HCT116 (cell line): Measurements from ENCODE around the gene SMIM14. TPM values are rescaled to one million over a fixed set of nuclear protein-coding genes. Genes with fewer than 3 reads are reported as not detected.

Experiments
- ATAC-seq: fragments of 200-7000 bp; cut with Tn5 transposase; 2 replicates; pipeline ENCODE4 v1.9.1; 2020; ENCODE audit warnings: mild to moderate bottlenecking, moderate library complexity
- BruUV-seq: library from RNA; stranded (reverse); fragments of 400-500 nt; replicated peaks from 2 replicates; lab custom pipeline; 2021; lab: Mats Ljungman, UMichigan
- CTCF ChIA-PET: fragments of 300-600 bp; sonication (Branson Sonifier 250); formaldehyde crosslinking; loops from one replicate; lab custom pipeline; 2021; ENCODE audit warnings: antibody characterized with exemption; lab: Charles Lee
- POLR2A ChIA-PET: fragments of 300-600, 350-600 bp; sonication (Branson Sonifier 250); formaldehyde crosslinking; loops from one replicate; lab custom pipeline; 2021; ENCODE audit warnings: antibody characterized with exemption; lab: Charles Lee
- RAD21 ChIA-PET, 2 experiments: fragments of 300-600 bp; sonication (Branson Sonifier 250); formaldehyde crosslinking; loops; one replicate each; lab custom pipeline; 2023; ENCODE audit warnings: low total read pairs in 2 of 2; ENCODE audit not compliant: uncharacterized antibody in 2 of 2, unreplicated experiment in 2 of 2, low non-redundant PET in 1 of 2; lab: Charles Lee
- DNase-seq: peaks from one replicate; pipeline ENCODE4 v3.0.0-alpha.2; 2010; ENCODE audit warnings: low read depth, low spot score
- H2AFZ ChIP-seq: fragments of 200-600 bp; shearing (Covaris generic), sonication (generic); 2 replicates; pipeline ENCODE4 v1.6.1; 2017; ENCODE audit warnings: low read depth, mixed run types, mixed read lengths, antibody characterized with exemption, low read length; ENCODE audit not compliant: poor library complexity, severe bottlenecking
- H3K27ac ChIP-seq: 2 replicates; pipeline ENCODE4 v1.5.1; 2012; ENCODE audit warnings: low read depth, low read length
- H3K27me3 ChIP-seq: fragments of 200-600 bp; sonication (generic); 2 replicates; pipeline ENCODE4 v1.6.1; 2016; ENCODE audit warnings: mixed run types, low read length, mixed read lengths; ENCODE audit not compliant: insufficient read depth
- H3K36me3 ChIP-seq, 2 experiments: fragments of 200-500 bp in 1 of 2; fragments of 200-600 bp in 1 of 2; sonication (Bioruptor generic) in 1 of 2; sonication (generic) in 1 of 2; 2 replicates each; pipeline versions ENCODE4 v1.5.1 to v1.6.1; 2014 to 2016; ENCODE audit warnings: low read length in 2 of 2, inconsistent platforms in 1 of 2, mixed read lengths in 1 of 2, mixed run types in 1 of 2; ENCODE audit not compliant: insufficient read depth in 2 of 2, control insufficient read depth in 1 of 2
- H3K4me1 ChIP-seq, 2 experiments: fragments of 200-600 bp in 1 of 2; sonication (generic) in 1 of 2; 2 replicates each; pipeline versions ENCODE4 v1.5.1 to v1.6.1; 2012 to 2017; ENCODE audit warnings: low read length in 2 of 2, inconsistent platforms in 1 of 2, mild to moderate bottlenecking in 1 of 2, mixed read lengths in 1 of 2, mixed run types in 1 of 2, moderate library complexity in 1 of 2; ENCODE audit not compliant: insufficient read depth in 2 of 2, control insufficient read depth in 1 of 2
- H3K4me2 ChIP-seq: fragments of 200-600 bp; sonication (generic); 2 replicates; pipeline ENCODE4 v1.6.1; 2017; ENCODE audit warnings: mixed run types, low read length, mixed read lengths
- H3K4me3 ChIP-seq, 2 experiments: fragments of 200-600 bp in 1 of 2; sonication (generic) in 1 of 2; replicated peaks in 1 of 2; 2 replicates each; pipeline ENCODE4 v1.5.1; 2011 to 2016; ENCODE audit warnings: low read length in 2 of 2, control low read depth in 1 of 2, low read depth in 1 of 2, mild to moderate bottlenecking in 1 of 2, mixed read lengths in 1 of 2, mixed run types in 1 of 2
- H3K79me2 ChIP-seq: fragments of 200-600 bp; sonication (generic); 2 replicates; pipeline ENCODE4 v1.6.1; 2017; ENCODE audit warnings: mild to moderate bottlenecking, mixed run types, low read length, moderate library complexity, mixed read lengths; ENCODE audit not compliant: insufficient read depth
- H3K9ac ChIP-seq: fragments of 200-600 bp; sonication (generic); 2 replicates; pipeline ENCODE4 v1.6.1; 2016; ENCODE audit warnings: low read length, mixed read lengths
- H3K9me2 ChIP-seq: fragments of 200-600 bp; sonication (generic), shearing (Covaris generic); 2 replicates; pipeline ENCODE4 v1.6.1; 2017; ENCODE audit warnings: mixed run types, mild to moderate bottlenecking, moderate library complexity; ENCODE audit not compliant: insufficient read depth
- H3K9me3 ChIP-seq, 2 experiments: fragments of 200-500 bp in 1 of 2; fragments of 200-600 bp in 1 of 2; sonication (Bioruptor generic) in 1 of 2; sonication (generic) in 1 of 2; 2 replicates each; pipeline ENCODE4 v1.6.1; 2014 to 2017; ENCODE audit warnings: low read length in 2 of 2, mixed read lengths in 2 of 2, inconsistent platforms in 1 of 2, low read depth in 1 of 2, mild to moderate bottlenecking in 1 of 2, mixed run types in 1 of 2, moderate library complexity in 1 of 2; ENCODE audit not compliant: control insufficient read depth in 1 of 2, insufficient read depth in 1 of 2
- H4K20me1 ChIP-seq: fragments of 200-600 bp; sonication (generic), shearing (Covaris generic); 2 replicates; pipeline ENCODE4 v1.6.1; 2017; ENCODE audit warnings: mixed run types, mild to moderate bottlenecking, moderate library complexity; ENCODE audit not compliant: insufficient read depth
- ELF1 ChIP-seq: IDR thresholded peaks from 2 replicates; pipeline ENCODE4 v1.6.1; 2012; ENCODE audit warnings: low read depth, borderline replicate concordance
- POLR2A ChIP-seq: IDR thresholded peaks from 2 replicates; pipeline ENCODE4 v1.7.0; 2011; ENCODE audit warnings: borderline replicate concordance; ENCODE audit not compliant: insufficient read depth, insufficient read length; ENCODE audit errors: extremely low read depth
- SIN3A ChIP-seq: IDR thresholded peaks from 2 replicates; pipeline ENCODE4 v1.6.1; 2012; ENCODE audit warnings: low read depth
- TCF7L2 ChIP-seq: IDR thresholded peaks from 2 replicates; pipeline ENCODE4 v1.7.0; 2011; ENCODE audit warnings: borderline replicate concordance, inconsistent platforms; ENCODE audit not compliant: insufficient read depth, insufficient read length; ENCODE audit errors: extremely low read depth
- intact Hi-C: fragments of 100-400 bp; cut with micrococcal nuclease; formaldehyde crosslinking; loops from 2 replicates; pipeline ENCODE4 v1.10.0; 2022
- total RNA-seq: library from RNA; stranded (reverse); gene quantifications from one replicate; pipeline ENCODE4 v1.2.1, GENCODE V29; 2021; ENCODE audit not compliant: unreplicated experiment

Gene SMIM14
- total RNA-seq, 1 experiment from 2014 or later = 21.6 TPM

GRCh38 chr4:39574946-39575345, 63.7 kb downstream of the SMIM14 start:
- no peak overlapping the region for H3K27ac ChIP-seq
- H3K9ac ChIP-seq = no peak overlapping the region
- no TSS peak for BruUV-seq
- H3K4me3 ChIP-seq = no peak overlapping the region
- intact Hi-C loops = no loop called here
- no peaks in the 10 kb centered on the region for H4K20me1 ChIP-seq
- DNase-seq (no peak), ATAC-seq (no peak)
- no peak for TF ChIP-seq TCF7L2
- ChIA-PET POLR2A (interaction anchor here (1.3 kb wide), 1 partner anchor 48 kb away, joined by 3 read pairs; the partner anchor contains the start of gene UGDH), CTCF (no interaction called here), RAD21 (no interaction called here)
- H3K27me3 ChIP-seq = no peaks in the 10 kb centered on the region
- H2AFZ ChIP-seq = no peak overlapping the region
- peaks cover 3 to 4% of the 10 kb centered on the region in 2 experiments; a peak in 1 of 4 replicates for H3K4me1 ChIP-seq
- no peaks in the 10 kb centered on the region for H3K9me2 ChIP-seq
- H3K79me2 ChIP-seq = no peaks in the 10 kb centered on the region
- H3K4me2 ChIP-seq = no peak overlapping the region
- no peaks in the 10 kb centered on the region for H3K9me3 ChIP-seq
- H3K36me3 ChIP-seq = no peaks in the 10 kb centered on the region

- Histone ChIP-seq H3K4me3 (no peak overlapping the region), H3K9ac (no peak overlapping the region), H3K27me3 (no peaks in the 10 kb centered on the region), H3K4me1 (peaks cover 3 to 10% of the 10 kb centered on the region in 2 experiments; a peak in 1 of 4 replicates), H3K79me2 (no peaks in the 10 kb centered on the region), H3K4me2 (no peak overlapping the region), H3K9me2 (no peaks in the 10 kb centered on the region), H4K20me1 (no peaks in the 10 kb centered on the region), H3K9me3 (no peaks in the 10 kb centered on the region), H2AFZ (no peak overlapping the region), H3K36me3 (no peaks in the 10 kb centered on the region), H3K27ac (no peak overlapping the region)
- intact Hi-C loops = no loop called here
- ChIA-PET CTCF (no interaction called here), POLR2A (no interaction called here), RAD21 (no interaction called here)
- ATAC-seq (no peak), DNase-seq (no peak)
- BruUV-seq = no TSS peak
- TF ChIP-seq SIN3A = no peak
- no peak for TF ChIP-seq ELF1
- TF ChIP-seq POLR2A = no peak
Measured at GRCh38 chr4:39571504-39571903, 67.2 kb downstream of the SMIM14 start.
